Measurements from ENCODE around the gene TAS1R3.
A peak's percentile ranks its signal among the peaks of the same experiment; 100 is the strongest.

The TAS1R3 gene

DNA sequence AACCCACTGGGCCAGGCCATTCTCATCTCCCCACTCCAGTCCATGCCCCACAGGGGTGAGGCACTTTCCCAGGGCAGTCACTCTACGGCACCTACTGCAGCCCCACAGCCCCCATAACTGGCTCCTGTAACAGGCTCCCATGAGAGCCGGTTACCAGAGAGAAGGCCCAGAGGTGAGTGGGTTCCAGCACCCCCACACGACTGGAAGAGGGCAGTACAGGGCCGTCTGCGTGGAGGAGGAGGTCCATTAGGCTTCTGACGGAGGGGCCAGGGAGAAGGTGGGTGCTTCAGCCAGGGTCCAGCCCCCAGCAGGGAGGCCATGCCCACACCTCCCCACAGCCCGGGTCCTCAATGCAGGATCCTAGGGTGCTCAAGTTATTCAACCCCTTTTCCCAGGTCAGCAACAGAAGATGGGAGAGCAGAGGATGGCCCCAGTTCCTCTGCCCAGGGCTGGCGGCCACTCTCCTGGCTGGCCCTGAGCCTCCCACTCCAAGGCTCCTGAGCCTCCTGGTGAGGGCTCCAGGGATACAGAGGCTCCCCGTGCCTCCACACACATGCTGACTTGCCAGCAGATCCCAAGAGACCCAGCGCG, 24.9 kb upstream of the TAS1R3 start:
- Histone ChIP-seq H2BK5ac (ENCODE audit: low read depth, low read length, poor library complexity, severe bottlenecking) (no peak overlapping the region), H4K8ac (ENCODE audit: low read length) (peak overlapping the region; percentile 52), H3K9ac (ENCODE audit: low read length) (peak overlapping the region; percentile 82), H2BK120ac (ENCODE audit: low read depth, low read length) (peak overlapping the region; percentile 36), H3K36me3 (ENCODE audit: control insufficient read depth in 1 of 2, insufficient read depth in 2 of 2, low read depth in 1 of 2, low read length in 2 of 2) (peaks cover 13 to 49% of the 10 kb centered on the region in 2 experiments), H2BK12ac (ENCODE audit: low read length in 2 of 2) (peak overlapping the region; percentile 35 to 89), H2AK5ac (ENCODE audit: low read length, severe bottlenecking) (peak overlapping the region; percentile 33), H3K4ac (ENCODE audit: low read depth in 1 of 2, low read length in 2 of 2) (peak overlapping the region in 1 of 2 experiments; percentile 74), H2BK15ac (ENCODE audit: low read depth, poor library complexity, severe bottlenecking) (peak overlapping the region; percentile 26), H3K9me3 (ENCODE audit: control insufficient read depth, low read length) (no peaks in the 10 kb centered on the region), H3K18ac (ENCODE audit: low read depth in 1 of 2, low read length in 2 of 2) (peak overlapping the region; percentile 40 to 71), H3K4me3 (ENCODE audit: insufficient read depth in 1 of 2, low read depth in 1 of 2, low read length in 2 of 2) (peak overlapping the region in 1 of 2 experiments; percentile 89), H3K79me1 (replicated peaks; ENCODE audit: low read length, poor library complexity, severe bottlenecking) (peaks cover 22% of the 10 kb centered on the region), H3K14ac (ENCODE audit: low read length in 2 of 2) (peak overlapping the region in 1 of 2 experiments; percentile 93), H3K27me3 (ENCODE audit: control insufficient read depth in 1 of 2, insufficient read depth in 1 of 2, low read length in 2 of 2) (no peaks in the 10 kb centered on the region), H3K4me2 (ENCODE audit: low read length, poor library complexity, severe bottlenecking) (peak overlapping the region; percentile 80), H4K91ac (ENCODE audit: low read length) (peak overlapping the region; percentile 14), H3K4me1 (ENCODE audit: control insufficient read depth, insufficient read depth, low read depth, low read length) (peaks cover 63% of the 10 kb centered on the region), H2AFZ (ENCODE audit: low read depth, low read length) (no peak overlapping the region), H3K27ac (ENCODE audit: low read length, poor library complexity, severe bottlenecking) (peak overlapping the region; percentile 81), H3K23ac (ENCODE audit: low read length in 2 of 2) (no peak overlapping the region)
- peak; percentile 52 for DNase-seq
- WGBS, result 47% methylated on average over 11 of the region's 11 CpGs

DNA sequence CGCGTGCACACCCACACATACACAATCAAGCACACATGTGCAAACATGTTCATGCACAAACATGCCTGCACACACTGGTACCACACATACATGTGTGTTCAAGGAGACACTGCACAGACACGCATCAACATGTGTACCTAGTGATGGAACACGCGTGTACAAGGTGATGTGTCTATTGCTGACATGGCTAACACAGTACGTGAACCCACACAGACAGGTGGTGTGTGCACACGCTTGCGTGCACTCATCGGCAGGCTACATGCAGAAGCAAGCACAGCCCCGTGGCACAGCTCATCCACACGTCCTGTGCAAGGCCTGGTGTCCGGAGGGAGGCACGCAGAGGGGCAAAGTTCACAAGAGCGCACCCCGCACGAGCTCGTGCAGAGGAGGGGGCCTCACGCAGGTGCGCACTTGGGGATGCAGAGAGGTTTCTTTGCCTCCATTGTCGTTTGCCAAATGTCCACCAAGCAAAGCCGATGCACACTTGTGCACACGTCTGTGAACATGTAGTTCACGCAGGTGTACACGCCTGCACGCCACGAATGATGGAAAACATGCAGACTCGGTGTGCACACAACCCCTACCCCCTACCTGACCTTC, 24.3 kb upstream of the TAS1R3 start:
- no peak overlapping the region for H2BK120ac ChIP-seq (ENCODE audit: low read depth, low read length)
- peak overlapping the region in 1 of 2 experiments; percentile 79 for H3K4ac ChIP-seq (ENCODE audit: low read depth in 1 of 2, low read length in 2 of 2)
- no peak overlapping the region for H2AK5ac ChIP-seq (ENCODE audit: low read length, severe bottlenecking)
- H4K8ac ChIP-seq (ENCODE audit: low read length), result no peak overlapping the region
- H3K9ac ChIP-seq (ENCODE audit: low read length), result peak overlapping the region; percentile 82
- H3K9me3 ChIP-seq (ENCODE audit: control insufficient read depth, low read length), result no peaks in the 10 kb centered on the region
- peak overlapping the region in 1 of 2 experiments; percentile 70 for H3K18ac ChIP-seq (ENCODE audit: low read depth in 1 of 2, low read length in 2 of 2)
- 62% methylated on average over 27 of the region's 27 CpGs for WGBS
- H2BK12ac ChIP-seq (ENCODE audit: low read length in 2 of 2), result peak overlapping the region in 1 of 2 experiments; percentile 1
- peak; percentile 24 for DNase-seq
- H4K91ac ChIP-seq (ENCODE audit: low read length), result peak overlapping the region; percentile 71
- H2AFZ ChIP-seq (ENCODE audit: low read depth, low read length), result no peak overlapping the region
- no peaks in the 10 kb centered on the region for H3K27me3 ChIP-seq (ENCODE audit: control insufficient read depth in 1 of 2, insufficient read depth in 1 of 2, low read length in 2 of 2)
- no peak overlapping the region for H3K23ac ChIP-seq (ENCODE audit: low read length in 2 of 2)
- no peak overlapping the region for H2BK15ac ChIP-seq (ENCODE audit: low read depth, poor library complexity, severe bottlenecking)
- H3K4me2 ChIP-seq (ENCODE audit: low read length, poor library complexity, severe bottlenecking), result peak overlapping the region; percentile 77
- peaks cover 20% of the 10 kb centered on the region for H3K79me1 ChIP-seq (replicated peaks; ENCODE audit: low read length, poor library complexity, severe bottlenecking)
- peak overlapping the region in 1 of 2 experiments; percentile 93 for H3K14ac ChIP-seq (ENCODE audit: low read length in 2 of 2)
- H3K27ac ChIP-seq (ENCODE audit: low read length, poor library complexity, severe bottlenecking), result no peak overlapping the region
- peaks cover 63% of the 10 kb centered on the region for H3K4me1 ChIP-seq (ENCODE audit: control insufficient read depth, insufficient read depth, low read depth, low read length)
- H3K36me3 ChIP-seq (ENCODE audit: control insufficient read depth in 1 of 2, insufficient read depth in 2 of 2, low read depth in 1 of 2, low read length in 2 of 2), result peaks cover 19 to 52% of the 10 kb centered on the region in 2 experiments
- peak overlapping the region; percentile 82 to 89 for H3K4me3 ChIP-seq (ENCODE audit: insufficient read depth in 1 of 2, low read depth in 1 of 2, low read length in 2 of 2)
- no peak overlapping the region for H2BK5ac ChIP-seq (ENCODE audit: low read depth, low read length, poor library complexity, severe bottlenecking)

DNA sequence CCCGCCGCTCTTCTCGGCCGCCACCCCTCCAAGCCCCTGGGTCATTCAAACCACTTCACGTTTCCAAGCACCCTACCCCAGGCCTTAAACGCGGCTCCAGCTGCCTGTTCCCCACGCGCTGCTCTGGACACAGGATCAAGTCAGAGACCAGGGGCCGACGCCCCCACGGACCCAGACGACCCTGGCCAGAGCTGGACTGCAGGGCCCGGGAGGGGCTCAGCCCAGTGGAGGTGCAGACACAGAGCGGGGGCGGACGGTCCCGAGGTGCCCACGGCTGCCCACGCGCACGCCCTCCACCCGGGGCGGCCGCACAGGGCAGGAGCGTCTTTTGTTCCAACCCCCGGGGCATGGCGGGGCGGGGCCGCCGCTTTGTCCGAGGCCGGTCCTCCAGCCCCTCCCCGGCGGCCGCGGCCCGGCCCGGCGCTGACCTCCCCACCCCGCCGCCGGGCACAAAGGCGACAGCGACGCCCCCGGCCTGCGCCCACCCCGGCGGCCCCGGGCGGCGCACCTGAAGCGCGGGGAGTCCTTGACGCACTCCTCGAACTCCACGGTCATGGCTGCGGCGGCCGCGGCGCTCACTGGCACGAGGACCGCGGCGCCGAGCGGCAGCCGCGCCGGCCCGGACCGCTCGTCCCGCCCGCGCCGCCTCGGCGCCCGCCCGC, 23.7 kb upstream of the TAS1R3 start:
- H4K8ac ChIP-seq (ENCODE audit: low read length), result no peak overlapping the region
- peak; percentile 53 for DNase-seq
- peak overlapping the region; percentile 71 for H4K91ac ChIP-seq (ENCODE audit: low read length)
- H3K36me3 ChIP-seq (ENCODE audit: control insufficient read depth in 1 of 2, insufficient read depth in 2 of 2, low read depth in 1 of 2, low read length in 2 of 2), result peaks cover 20 to 53% of the 10 kb centered on the region in 2 experiments
- H3K18ac ChIP-seq (ENCODE audit: low read depth in 1 of 2, low read length in 2 of 2), result peak overlapping the region; percentile 68 to 70
- peak overlapping the region; percentile 82 to 89 for H3K4me3 ChIP-seq (ENCODE audit: insufficient read depth in 1 of 2, low read depth in 1 of 2, low read length in 2 of 2)
- H3K4me1 ChIP-seq (ENCODE audit: control insufficient read depth, insufficient read depth, low read depth, low read length), result peaks cover 60% of the 10 kb centered on the region
- H2AFZ ChIP-seq (ENCODE audit: low read depth, low read length), result no peak overlapping the region
- H3K4me2 ChIP-seq (ENCODE audit: low read length, poor library complexity, severe bottlenecking), result peak overlapping the region; percentile 77
- no peak overlapping the region for H2AK5ac ChIP-seq (ENCODE audit: low read length, severe bottlenecking)
- H3K9ac ChIP-seq (ENCODE audit: low read length), result peak overlapping the region; percentile 82
- H2BK12ac ChIP-seq (ENCODE audit: low read length in 2 of 2), result peak overlapping the region in 1 of 2 experiments; percentile 42
- peak overlapping the region; percentile 54 to 79 for H3K4ac ChIP-seq (ENCODE audit: low read depth in 1 of 2, low read length in 2 of 2)
- H3K14ac ChIP-seq (ENCODE audit: low read length in 2 of 2), result peak overlapping the region in 1 of 2 experiments; percentile 93
- H2BK5ac ChIP-seq (ENCODE audit: low read depth, low read length, poor library complexity, severe bottlenecking), result no peak overlapping the region
- H3K27ac ChIP-seq (ENCODE audit: low read length, poor library complexity, severe bottlenecking), result peak overlapping the region; percentile 26
- peak overlapping the region; percentile 23 for H2BK15ac ChIP-seq (ENCODE audit: low read depth, poor library complexity, severe bottlenecking)
- no peaks in the 10 kb centered on the region for H3K9me3 ChIP-seq (ENCODE audit: control insufficient read depth, low read length)
- peak overlapping the region; percentile 73 to 84 for H3K23ac ChIP-seq (ENCODE audit: low read length in 2 of 2)
- WGBS, result 1% methylated on average over 61 of the region's 83 CpGs
- peak overlapping the region; percentile 62 for H2BK120ac ChIP-seq (ENCODE audit: low read depth, low read length)
- peaks cover 16% of the 10 kb centered on the region for H3K79me1 ChIP-seq (replicated peaks; ENCODE audit: low read length, poor library complexity, severe bottlenecking)
- no peaks in the 10 kb centered on the region for H3K27me3 ChIP-seq (ENCODE audit: control insufficient read depth in 1 of 2, insufficient read depth in 1 of 2, low read length in 2 of 2)

All from mesenchymal stem cell (in vitro differentiated cells and primary cell).